ENCODE measurements around the gene GLYATL1B.
"Not testable (repeated sequence)": the region's sequence is repeated elsewhere in the genome, so short reads cannot be mapped to it uniquely, and the experiment has no call there.

GLYATL1B gene, protein sequence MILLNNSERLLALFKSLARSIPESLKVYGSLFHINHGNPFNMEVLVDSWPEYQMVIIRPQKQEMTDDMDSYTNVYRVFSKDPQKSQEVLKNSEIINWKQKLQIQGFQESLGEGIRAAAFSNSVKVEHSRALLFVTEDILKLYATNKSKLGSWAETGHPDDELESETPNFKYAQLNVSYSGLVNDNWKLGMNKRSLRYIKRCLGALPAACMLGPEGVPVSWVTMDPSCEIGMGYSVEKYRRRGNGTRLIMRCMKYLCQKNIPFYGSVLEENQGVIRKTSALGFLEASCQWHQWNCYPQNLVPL

GRCh38 chr11:59086007-59086406 is at the start of gene GLYATL1B:
GLYATL1B (plus strand) TSS chr11:59086307; CDS start chr11:59086307, 0 bp downstream.
- DNase-seq, result not testable (repeated sequence)

GRCh38 chr11:59036542-59036941 is 49.6 kb upstream of the GLYATL1B start:
- DNase-seq, result not testable (repeated sequence)

DNA sequence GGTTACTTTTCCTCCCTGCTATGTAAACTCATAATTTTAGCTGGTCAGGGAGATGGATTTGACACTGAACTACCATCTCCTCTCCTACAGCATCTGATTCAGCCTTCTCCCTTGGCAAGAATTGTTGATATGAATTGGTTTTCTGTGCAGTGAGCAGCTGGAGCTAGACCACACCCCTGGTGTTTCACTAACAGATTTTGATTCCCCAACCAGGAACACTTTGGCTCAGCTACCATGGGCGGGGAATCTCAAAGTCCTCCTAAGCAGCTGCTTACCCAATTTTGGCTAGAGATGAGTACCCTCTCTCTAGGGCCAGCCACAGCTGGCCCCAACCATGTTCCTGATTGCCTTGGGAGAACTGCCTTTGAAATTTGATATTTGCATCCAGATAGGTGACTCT is 48.7 kb upstream of the GLYATL1B start:
- DNase-seq, result not testable (repeated sequence)

DNA sequence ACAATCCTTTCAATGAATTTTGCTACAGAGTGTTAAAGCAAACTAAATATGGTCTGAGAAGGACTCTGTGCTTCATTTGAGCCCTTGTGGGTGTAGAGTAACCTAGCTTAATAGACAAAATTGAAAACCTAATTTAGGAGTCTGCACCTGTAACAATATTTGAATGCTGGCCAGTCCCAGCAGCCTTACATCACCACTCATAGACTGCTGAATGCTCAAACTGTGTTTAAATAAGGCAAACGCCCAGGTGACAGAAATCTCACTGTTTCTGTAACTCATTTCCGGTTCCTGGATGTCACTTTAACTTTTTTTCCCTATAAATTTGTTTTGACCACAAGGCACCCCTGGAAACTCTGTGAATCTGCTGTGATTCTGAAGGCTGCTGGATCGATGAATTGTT is 45.5 kb upstream of the GLYATL1B start:
- DNase-seq, result peak; percentile 73

DNA sequence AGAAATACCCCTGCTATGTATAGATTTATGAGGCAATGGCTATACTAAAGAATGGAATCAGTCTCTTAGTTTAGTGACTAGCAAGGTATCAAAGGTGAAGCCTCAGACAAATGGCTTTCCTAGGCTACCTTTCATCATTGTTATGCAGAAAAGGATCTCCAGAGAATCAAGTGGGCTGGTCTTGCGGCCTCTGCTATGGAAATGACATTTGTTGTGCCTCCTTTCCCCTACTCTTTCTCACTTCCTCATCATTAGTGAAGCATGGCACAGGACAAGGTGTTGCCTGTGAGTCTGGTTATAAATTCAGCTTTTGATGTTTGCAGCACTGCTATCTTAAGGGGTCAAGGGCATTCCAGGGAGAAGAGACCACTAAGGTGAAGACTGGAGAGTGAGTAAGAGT is 34.7 kb upstream of the GLYATL1B start:
- DNase-seq, result not testable (repeated sequence)

DNA sequence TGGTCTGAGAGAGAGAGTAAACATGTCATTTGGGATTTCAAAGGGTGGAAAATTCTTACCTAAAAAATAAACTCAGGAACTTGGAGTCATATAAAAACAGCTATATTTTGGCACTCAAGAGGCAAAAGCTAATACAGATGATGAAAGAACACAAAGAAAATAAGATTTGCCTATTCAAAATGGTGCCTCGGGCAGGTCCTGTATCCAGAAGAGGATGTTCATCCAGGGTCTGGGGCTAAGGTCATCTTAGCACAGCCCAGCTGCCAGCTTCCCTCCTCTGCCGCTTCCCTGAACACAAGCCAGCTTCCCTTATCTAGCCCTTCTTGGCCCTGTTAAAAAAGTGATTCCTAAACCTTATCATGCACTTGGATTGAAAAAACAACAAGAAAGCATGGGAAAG is 33.8 kb upstream of the GLYATL1B start:
- not testable (repeated sequence) for DNase-seq

DNA sequence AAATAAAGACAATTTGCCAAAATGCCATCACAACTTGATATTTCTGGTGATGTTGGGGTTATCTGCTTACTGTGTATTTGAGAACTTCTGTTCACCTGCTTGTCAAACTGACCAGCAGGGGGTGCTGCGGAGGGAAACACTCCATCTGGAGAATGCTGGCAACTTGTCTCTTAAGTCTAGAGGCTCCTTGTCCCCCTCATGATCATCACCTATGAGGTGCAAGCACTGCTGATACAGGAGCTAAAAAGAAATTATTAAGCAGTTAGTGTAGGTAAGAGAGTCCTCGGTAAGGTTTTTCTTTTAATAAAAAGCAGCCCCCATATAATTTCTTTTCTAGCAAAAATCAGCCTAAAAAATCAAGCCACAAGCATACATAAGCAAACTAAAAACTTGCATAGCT is 32.7 kb upstream of the GLYATL1B start:
- peak; percentile 58 for DNase-seq

GRCh38 chr11:59058120-59059033 is 27.7 kb upstream of the GLYATL1B start:
- DNase-seq, result peak; percentile 93

- DNase-seq, result not testable (repeated sequence)
Measured at GRCh38 chr11:59060096-59060495, 26.0 kb upstream of the GLYATL1B start.

- DNase-seq, result peak; percentile 80
Measured at GRCh38 chr11:59062602-59063529, 23.2 kb upstream of the GLYATL1B start.

GRCh38 chr11:59063996-59064727 is 21.9 kb upstream of the GLYATL1B start:
- not testable (repeated sequence) for DNase-seq

DNA sequence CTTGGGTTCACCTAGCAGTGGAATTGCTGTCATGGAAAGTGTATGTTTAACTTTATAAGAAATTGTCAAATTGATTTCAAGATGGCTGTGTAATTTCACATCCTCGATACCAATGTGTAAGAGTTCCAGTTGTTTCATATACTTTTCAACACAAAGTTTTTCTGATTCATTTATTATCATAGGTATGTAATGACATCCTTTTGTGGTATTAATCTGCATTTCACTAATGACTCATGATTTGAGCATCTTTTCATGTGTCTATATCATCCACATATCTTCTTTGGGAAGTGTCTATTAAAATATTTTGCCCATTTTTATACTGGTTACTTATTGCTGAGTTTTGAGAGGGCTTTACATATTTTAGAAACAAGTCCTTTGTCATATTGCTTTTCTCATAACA is 17.0 kb upstream of the GLYATL1B start:
- no peak for DNase-seq

DNA sequence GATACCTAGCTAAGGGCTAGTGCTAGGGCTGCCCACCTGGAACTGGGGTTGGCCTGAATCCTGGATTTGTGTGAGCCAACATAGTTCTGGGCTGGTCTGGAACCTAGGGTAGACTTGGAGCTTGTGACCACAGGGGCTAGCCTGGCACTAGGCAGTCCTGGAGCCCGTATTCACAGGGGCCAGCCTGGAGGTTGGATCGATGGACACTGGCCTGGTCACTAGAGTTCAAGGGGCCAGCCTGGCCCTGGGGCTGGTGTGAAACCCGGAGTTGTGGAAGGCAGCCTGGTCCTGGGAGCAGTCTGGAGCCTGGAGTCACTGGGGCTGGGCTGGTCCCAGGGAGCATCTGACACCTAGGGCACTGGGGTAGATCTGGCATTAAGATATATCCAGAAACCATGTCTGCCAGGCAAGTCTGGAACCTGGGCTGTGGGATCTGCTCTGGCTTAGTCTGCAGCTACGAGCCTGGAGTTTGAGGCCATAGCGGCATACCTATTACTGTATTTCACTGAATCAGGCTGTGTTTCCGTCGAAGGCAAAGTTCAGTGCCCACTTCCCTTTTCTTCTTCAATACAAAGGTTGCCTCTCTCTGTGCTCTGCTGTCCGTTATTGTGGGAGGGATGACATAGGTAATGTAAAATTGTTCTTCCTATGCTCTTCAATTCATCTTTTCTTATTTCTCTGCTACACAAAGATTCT is 9.1 kb upstream of the GLYATL1B start:
- DNase-seq, result no peak

DNA sequence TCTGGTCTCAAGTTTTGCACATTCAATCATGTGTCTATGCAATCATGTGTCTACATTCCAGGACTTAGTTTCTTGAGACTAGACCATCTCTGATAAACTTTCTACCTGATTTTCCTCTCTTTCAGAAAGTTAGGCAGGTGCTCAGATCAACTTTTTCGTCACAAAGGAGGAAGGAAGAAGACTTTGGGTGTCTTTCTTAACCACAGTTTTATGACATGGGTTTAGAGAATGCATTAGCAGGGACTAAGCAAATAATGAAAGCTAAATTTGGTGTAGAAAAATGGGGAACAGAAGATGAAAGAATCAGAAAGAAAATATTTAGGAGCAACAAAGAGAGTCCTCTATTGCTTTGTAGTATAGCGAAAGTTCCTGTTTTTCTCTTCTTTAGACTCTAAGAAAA is 7.7 kb upstream of the GLYATL1B start:
- DNase-seq, result no peak

DNA sequence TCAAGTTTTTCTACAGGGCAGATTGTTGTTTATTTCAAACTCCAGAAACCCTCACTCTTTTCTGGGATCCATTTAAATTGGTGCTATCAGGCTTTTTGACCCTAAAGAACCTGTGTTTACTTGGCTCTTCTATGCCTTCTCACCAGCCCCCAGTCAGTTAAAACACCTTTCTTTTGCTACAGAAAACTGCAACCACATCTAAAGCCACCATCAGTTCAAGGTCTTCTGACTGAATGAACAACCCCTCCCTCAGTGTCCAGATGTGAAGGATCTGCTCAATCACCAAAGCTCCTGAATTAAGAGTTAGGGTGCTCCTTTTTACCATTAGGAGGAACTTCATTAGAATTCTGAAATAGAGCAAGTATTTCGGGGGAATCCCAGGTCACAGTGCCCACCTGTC is 7.0 kb upstream of the GLYATL1B start:
- DNase-seq, result no peak

DNA sequence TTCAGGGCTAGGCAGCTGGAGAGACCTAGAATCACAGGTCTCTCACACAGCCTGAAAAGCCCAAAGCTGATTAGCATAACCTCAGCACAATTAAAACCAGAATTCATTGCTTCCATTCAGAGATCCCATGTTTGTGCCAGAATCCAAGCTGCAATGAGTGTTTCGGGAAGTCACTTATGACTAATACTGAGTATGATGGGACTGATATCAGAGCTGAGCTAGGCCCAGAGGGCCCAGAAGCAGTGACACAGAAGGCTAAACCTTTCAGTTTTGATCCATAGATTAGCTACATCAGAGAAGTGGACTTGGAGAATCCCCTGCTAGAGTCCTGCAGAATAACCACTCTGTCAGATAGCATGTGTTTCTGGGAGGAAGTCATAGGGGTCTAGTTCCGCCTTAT is 5.7 kb upstream of the GLYATL1B start:
- DNase-seq, result not testable (repeated sequence)

GRCh38 chr11:59081430-59082020 is 4.6 kb upstream of the GLYATL1B start:
- DNase-seq, result not testable (repeated sequence)

DNA sequence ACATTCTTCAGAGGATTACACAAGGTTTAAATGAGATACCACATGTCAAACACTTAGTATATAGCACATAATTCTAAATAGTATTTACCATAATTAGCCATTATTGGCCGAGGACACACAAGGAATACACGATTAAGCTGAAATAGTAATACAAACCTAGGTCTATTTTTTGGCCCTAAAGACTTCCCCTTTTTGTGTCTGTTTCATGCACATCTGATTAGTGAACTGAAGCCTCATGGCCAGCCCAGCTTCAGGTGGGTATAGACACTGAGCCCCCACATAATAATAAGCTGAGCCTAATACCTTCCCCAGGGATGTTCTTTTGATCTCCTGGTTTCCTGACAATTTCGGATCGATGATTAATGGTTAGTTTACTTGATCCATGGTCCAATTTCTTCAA is 2.1 kb downstream of the GLYATL1B start:
- no peak for DNase-seq

DNA sequence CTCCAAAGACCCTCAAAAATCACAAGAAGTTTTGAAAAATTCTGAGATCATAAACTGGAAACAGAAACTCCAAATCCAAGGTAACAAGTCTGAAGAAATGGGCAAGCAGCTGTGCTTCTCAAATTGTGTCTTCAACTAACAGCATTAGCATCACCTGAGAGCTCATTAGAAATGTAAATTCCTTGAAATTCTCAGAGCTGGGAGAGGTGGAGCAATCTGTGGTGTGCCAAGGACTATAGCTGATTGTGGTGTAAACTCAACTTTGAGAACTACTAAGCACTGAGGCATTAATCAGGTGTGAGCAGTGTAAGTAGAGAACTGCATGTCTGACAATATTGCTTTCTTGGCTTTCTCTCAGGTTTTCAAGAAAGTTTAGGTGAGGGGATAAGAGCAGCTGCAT is 7.5 kb downstream of the GLYATL1B start:
- not testable (repeated sequence) for DNase-seq

DNA sequence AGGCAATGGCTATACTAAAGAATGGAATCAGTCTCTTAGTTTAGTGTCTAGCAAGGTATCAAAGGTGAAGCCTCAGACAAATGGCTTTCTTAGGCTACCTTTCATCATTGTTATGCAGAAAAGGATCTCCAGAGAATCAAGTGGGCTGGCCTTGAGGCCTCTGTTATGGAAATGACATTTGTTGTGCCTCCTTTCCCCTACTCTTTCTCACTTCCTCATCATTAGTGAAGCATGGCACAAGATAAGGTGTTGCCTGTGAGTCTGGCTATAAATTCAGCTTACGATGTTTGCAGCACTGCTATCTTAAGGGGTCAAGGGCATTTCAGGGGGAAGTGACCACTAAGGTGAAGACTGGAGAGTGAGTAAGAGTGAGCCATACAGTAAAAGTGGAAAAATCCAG is 9.1 kb downstream of the GLYATL1B start:
- DNase-seq, result not testable (repeated sequence)

GRCh38 chr11:59095972-59096575 is 10.0 kb downstream of the GLYATL1B start:
- DNase-seq, result not testable (repeated sequence)
